Kidney tubule cell (primary cell): ENCODE results near the gene PLA2G12B.
"Not testable (repeated sequence)": the region's sequence is repeated elsewhere in the genome, so short reads cannot be mapped to it uniquely, and the experiment has no call there.

Source experiments
- DNase-seq: peaks from one replicate; pipeline ENCODE4 v3.0.0-alpha.2; 2018; ENCODE audit warnings: low spot score

PLA2G12B gene

GRCh38 chr10:72935361-72935760 is 19.2 kb downstream of the PLA2G12B start:
- peak; percentile 86 for DNase-seq

- no peak for DNase-seq
These were observed 22.2 kb downstream of the PLA2G12B start for GRCh38 chr10:72932259-72933015.

- no peak for DNase-seq
These were observed 24.3 kb downstream of the PLA2G12B start for GRCh38 chr10:72930276-72930675.

GRCh38 chr10:72928798-72929197 is 25.8 kb downstream of the PLA2G12B start:
- DNase-seq: no peak

GRCh38 chr10:72927485-72927884 is 27.1 kb downstream of the PLA2G12B start:
- DNase-seq: no peak

- DNase-seq: no peak
These were observed 28.6 kb downstream of the PLA2G12B start for GRCh38 chr10:72925951-72926465.

GRCh38 chr10:72924351-72924750 is 30.3 kb downstream of the PLA2G12B start:
- no peak for DNase-seq

- not testable (repeated sequence) for DNase-seq
These were observed 33.4 kb downstream of the PLA2G12B start for GRCh38 chr10:72921147-72921683.

- no peak for DNase-seq
These were observed 36.3 kb downstream of the PLA2G12B start for GRCh38 chr10:72918352-72918751.

GRCh38 chr10:72917803-72918332 is 36.7 kb downstream of the PLA2G12B start:
- not testable (repeated sequence) for DNase-seq

- not testable (repeated sequence) for DNase-seq
These were observed 37.4 kb downstream of the PLA2G12B start for GRCh38 chr10:72917201-72917600.

- no peak for DNase-seq
These were observed 41.3 kb downstream of the PLA2G12B start for GRCh38 chr10:72913287-72913686.

- DNase-seq: no peak
These were observed 41.9 kb downstream of the PLA2G12B start for GRCh38 chr10:72912736-72913135.

- DNase-seq: no peak
These were observed 42.8 kb downstream of the PLA2G12B start for GRCh38 chr10:72911758-72912157.

- no peak for DNase-seq
These were observed 43.9 kb downstream of the PLA2G12B start for GRCh38 chr10:72910705-72911104.

GRCh38 chr10:72906446-72906845 is 48.2 kb downstream of the PLA2G12B start:
- DNase-seq: no peak

GRCh38 chr10:72904806-72905205 is 49.8 kb downstream of the PLA2G12B start:
- no peak for DNase-seq

GRCh38 chr10:72903941-72904446 is 50.6 kb downstream of the PLA2G12B start:
- not testable (repeated sequence) for DNase-seq

- no peak for DNase-seq
These were observed 55.1 kb downstream of the PLA2G12B start for GRCh38 chr10:72899545-72899944.

GRCh38 chr10:72898616-72899015 is 56.0 kb downstream of the PLA2G12B start:
- DNase-seq: no peak

GRCh38 chr10:72895236-72895850 is 59.3 kb downstream of the PLA2G12B start:
- no peak for DNase-seq

GRCh38 chr10:72893136-72893798 is 61.3 kb downstream of the PLA2G12B start, which contains the start of gene OIT3:
Gene OIT3 (plus strand): TSS chr10:72893739. CDS start chr10:72893799, 60 bp downstream.
- no peak for DNase-seq
